Stomach (tissue), 9 donors: ENCODE results near the gene QRFP. TPM values are rescaled to one million over a fixed set of nuclear protein-coding genes. Genes with fewer than 3 reads are reported as not detected.

Experiments
- DNase-seq, 2 donors: peaks; one replicate each; pipeline versions ENCODE4 v3.0.0 to v3.0.0-alpha.2; 2013 to 2019
- H3K27ac ChIP-seq, 5 donors: fragments of 200-600 bp in 4 of 5; sonication (generic) in 4 of 5; one replicate each; pipeline ENCODE4 v1.5.1; 2013 to 2019; ENCODE audit warnings: mild to moderate bottlenecking in 1 of 5, moderate library complexity in 1 of 5
- H3K27me3 ChIP-seq, 3 donors: fragments of 200-600 bp; sonication (generic); one replicate each; pipeline ENCODE4 v1.5.1; 2017 to 2019; ENCODE audit warnings: mixed run types in 1 of 3
- H3K36me3 ChIP-seq, 4 donors: fragments of 200-600 bp; sonication (generic); 1 replicate in 3 of 4; 2 replicates in 1 of 4; pipeline ENCODE4 v1.5.1; 2016 to 2019
- H3K4me1 ChIP-seq, 4 donors: fragments of 200-600 bp; sonication (generic); one replicate each; pipeline ENCODE4 v1.5.1; 2016 to 2019
- H3K4me3 ChIP-seq, 4 donors: fragments of 200-600 bp; sonication (generic) in 3 of 4; one replicate each; pipeline ENCODE4 v1.5.1; 2016 to 2019; ENCODE audit warnings: mild to moderate bottlenecking in 1 of 4
- H3K9me3 ChIP-seq, 4 donors: fragments of 200-600 bp; sonication (generic); one replicate each; pipeline ENCODE4 v1.5.1; 2016 to 2019
- CTCF ChIP-seq, 7 experiments: fragments of 450-650 bp in 4 of 7; fragments of 200-600 bp in 3 of 7; sonication (generic) in 3 of 7; IDR thresholded peaks; one replicate each; pipeline ENCODE4 v1.5.1; 2016 to 2019; ENCODE audit warnings: antibody characterized with exemption in 7 of 7, control low read depth in 2 of 7, mild to moderate bottlenecking in 1 of 7
- EP300 ChIP-seq: sonication (generic); formaldehyde crosslinking; IDR thresholded peaks from one replicate; pipeline ENCODE4 v1.6.1; 2017; ENCODE audit warnings: antibody characterized with exemption
- POLR2A ChIP-seq, 4 donors: fragments of 450-650 bp; IDR thresholded peaks; one replicate each; pipeline ENCODE4 v1.6.1; 2016; ENCODE audit warnings: antibody characterized with exemption in 4 of 4, control low read depth in 2 of 4, mild to moderate bottlenecking in 1 of 4, moderate library complexity in 1 of 4
- POLR2AphosphoS5 ChIP-seq, 3 donors: sonication (generic); formaldehyde crosslinking; IDR thresholded peaks; one replicate each; pipeline ENCODE4 v1.6.1; 2016; ENCODE audit warnings: antibody characterized with exemption in 3 of 3
- WGBS, 5 donors: extraction: QIAGEN DNeasy Blood & Tissue Kit in 3 of 5; methylation state at CpG; one replicate each; pipeline versions ENCODE4 v1.1.5 to v1.1.7; 2013 to 2018; 5-methylcytosine and 5-hydroxymethylcytosine counted together
- intact Hi-C: fragments of 100-400 bp; cut with DNase I; formaldehyde crosslinking; loops from one replicate; pipeline ENCODE4 v1.15.1; 2023; ENCODE audit warnings: low total_unique reads
- polyA plus RNA-seq, 3 donors: library from polyadenylated mRNA; stranded (reverse); fragments of 200-250 nt; gene quantifications; one replicate each; pipeline ENCODE4 v1.2.3, GENCODE V29; 2013
- total RNA-seq, 5 donors: library from RNA; depleted of rRNA; stranded (reverse); fragments of >200 nt; gene quantifications; one replicate each; pipeline versions ENCODE4 v1.1.0 to v1.2.3, GENCODE V29; 2014 to 2016
- donor health status: healthy with polysubstance abuse.
- donor health status: Bipolar disorder and iron deficiency.
- donor health status: healthy.

The QRFP gene
- total and polyA plus RNA-seq, 8 donors = not detected

- Histone ChIP-seq H3K27me3 (peaks cover 0 to 79% (median 14%) of the 10 kb centered on the region in 3 donors), H3K36me3 (no peaks in the 10 kb centered on the region), H3K9me3 (no peaks in the 10 kb centered on the region), H3K4me3 (no peak overlapping the region), H3K4me1 (peaks cover under 1 to 10% (median 4%) of the 10 kb centered on the region in 4 donors), H3K27ac (no peak overlapping the region)
- TF ChIP-seq POLR2A (IDR thresholded peaks at IDR 0.05) (no peak), EP300 (no peak), POLR2AphosphoS5 (IDR thresholded peaks at IDR 0.05) (no peak), CTCF (IDR thresholded peaks at IDR 0.05) (no peak)
- no peak for DNase-seq
- WGBS, 5 donors = 69 to 80% (median 74%) methylated on average over 16 of the region's 16 CpGs
- intact Hi-C loops = no loop called here
These were observed 26.4 kb upstream of the QRFP start for GRCh38 chr9:130922893-130923610.

- TF ChIP-seq POLR2A (IDR thresholded peaks at IDR 0.05) (no peak), CTCF (IDR thresholded peaks at IDR 0.05) (no peak), POLR2AphosphoS5 (IDR thresholded peaks at IDR 0.05) (no peak), EP300 (no peak)
- H3K4me3 ChIP-seq = no peak overlapping the region
- no peaks in the 10 kb centered on the region for H3K9me3 ChIP-seq
- H3K27me3 ChIP-seq = peaks cover 0 to 88% (median 14%) of the 10 kb centered on the region in 3 donors
- 76 to 82% (median 80%) methylated on average over 25 to 31 of the region's 31 CpGs for WGBS, 5 donors
- no peak for DNase-seq
- intact Hi-C loops = no loop called here
- peaks cover 0 to 5% (median 0%) of the 10 kb centered on the region in 4 donors for H3K4me1 ChIP-seq
- no peaks in the 10 kb centered on the region for H3K36me3 ChIP-seq
- H3K27ac ChIP-seq = no peak overlapping the region
These were observed 25.6 kb upstream of the QRFP start for GRCh38 chr9:130921989-130922892.

- intact Hi-C loops = no loop called here
These were observed 24.8 kb upstream of the QRFP start for GRCh38 chr9:130921300-130921988.

More at GRCh38 chr9:130921300-130921988, 24.8 kb upstream of the QRFP start:
- TF ChIP-seq POLR2A (IDR thresholded peaks at IDR 0.05) (no peak), POLR2AphosphoS5 (IDR thresholded peaks at IDR 0.05) (no peak), EP300 (no peak), CTCF (IDR thresholded peaks at IDR 0.05) (no peak)
- H3K9me3 ChIP-seq = no peaks in the 10 kb centered on the region
- WGBS, 5 donors = 46 to 61% (median 57%) methylated on average over 25 to 29 of the region's 29 CpGs
- peak in 1 of 2 donors; percentile 52 for DNase-seq
- H3K4me1 ChIP-seq = peaks cover 0 to 5% (median 0%) of the 10 kb centered on the region in 4 donors
- peaks cover 0 to 90% (median 14%) of the 10 kb centered on the region in 3 donors for H3K27me3 ChIP-seq
- H3K27ac ChIP-seq = no peak overlapping the region
- no peak overlapping the region for H3K4me3 ChIP-seq
- H3K36me3 ChIP-seq = no peaks in the 10 kb centered on the region
